Kidney (tissue), 22 donors: ENCODE data around the gene CDKN2A. TPM values are rescaled to one million over a fixed set of nuclear protein-coding genes. Genes with fewer than 3 reads are reported as not detected.

Source experiments
- DNase-seq, 5 donors: peaks; one replicate each; pipeline ENCODE4 v3.0.0-alpha.2; 2013 to 2020
- FAIRE-seq: peaks from 2 replicates; lab custom pipeline; 2012; peaks lifted over from hg19 to GRCh38; lab: Jason Lieb, UNC
- H3K27ac ChIP-seq, 2 donors: one replicate each; pipeline ENCODE4 v1.7.0; 2013; ENCODE audit warnings: low read depth in 2 of 2, low read length in 2 of 2, inconsistent platforms in 1 of 2
- H3K27me3 ChIP-seq: one replicate; pipeline ENCODE4 v1.7.1; 2013; ENCODE audit warnings: low read length, inconsistent platforms; ENCODE audit not compliant: control insufficient read depth, insufficient read depth
- H3K36me3 ChIP-seq, 3 donors: one replicate each; pipeline versions ENCODE4 v1.7.0 to v1.7.1; 2013; ENCODE audit warnings: low read length in 3 of 3, control low read depth in 1 of 3, inconsistent platforms in 1 of 3; ENCODE audit not compliant: insufficient read depth in 3 of 3, control insufficient read depth in 2 of 3
- H3K4me1 ChIP-seq, 3 donors: one replicate each; pipeline versions ENCODE4 v1.7.0 to v1.7.1; 2013; ENCODE audit warnings: low read length in 3 of 3, inconsistent platforms in 1 of 3, low read depth in 1 of 3; ENCODE audit not compliant: control insufficient read depth in 2 of 3, insufficient read depth in 2 of 3
- H3K4me3 ChIP-seq, 3 donors: one replicate each; pipeline versions ENCODE4 v1.7.0 to v1.8.1; 2013; ENCODE audit warnings: low read length in 3 of 3, control low read depth in 1 of 3, inconsistent platforms in 1 of 3
- H3K9ac ChIP-seq, 3 donors: one replicate each; pipeline versions ENCODE4 v1.7.0 to v1.7.1; 2013; ENCODE audit warnings: low read length in 3 of 3, control low read depth in 1 of 3, inconsistent platforms in 1 of 3
- H3K9me3 ChIP-seq, 3 donors: one replicate each; pipeline versions ENCODE4 v1.7.0 to v1.7.1; 2013; ENCODE audit warnings: low read length in 3 of 3, control low read depth in 1 of 3, inconsistent platforms in 1 of 3; ENCODE audit not compliant: control insufficient read depth in 2 of 3, insufficient read depth in 1 of 3
- CTCF ChIP-seq: IDR thresholded peaks from 3 replicates; pipeline ENCODE4 v1.5.1; 2012; ENCODE audit warnings: mild to moderate bottlenecking, moderate library complexity, borderline replicate concordance; ENCODE audit not compliant: insufficient read depth; ENCODE audit errors: extremely low read depth
- intact Hi-C: fragments of 100-400 bp; cut with DNase I; formaldehyde crosslinking; loops from one replicate; pipeline ENCODE4 v1.11.1; 2022
- long read RNA-seq, 10 donors: library from polyadenylated mRNA in 1 of 10; unstranded in 1 of 10; transcript quantifications; one replicate each; pipeline ENCODE4 v2.0.0 and lab custom pipeline, GENCODE V29; 2021 to 2026
- polyA plus RNA-seq: library from polyadenylated mRNA; stranded (reverse); fragments of 350-450 nt; fragmentation: Illumina TruSeq; extraction: RNeasy Lipid Tissue Mini Kit (QIAGEN cat#74804); gene quantifications from one replicate; pipeline ENCODE4 v1.2.3, GENCODE V29; 2014; ENCODE audit warnings: low read depth, low replicate concordance; ENCODE audit not compliant: insufficient read depth
- total RNA-seq: library from RNA; stranded (reverse); fragmentation: NEBNext Ultra II Directional; extraction: Animal tissue kit (Norgen Biotek cat#: 25700); gene quantifications from one replicate; pipeline ENCODE4 v1.2.1, GENCODE V29; 2021
- donor health status: control.
- donor health status: control.
- donor health status: control.
- donor health status: control.
- donor health status: control.
- donor health status: DM: yes; HTN: yes; CAD: no.
- donor health status: Normal renal cell carcinoma (clear cell type).

CDKN2A gene
- total RNA-seq, result 4.1 TPM
- not detected for polyA plus RNA-seq
- long read RNA-seq, donor 1, result 0 reads
- long read RNA-seq, donor 2, result 0 reads
- long read RNA-seq, donor 3, partial matches to known transcripts, result 0 of 1 reads
- long read RNA-seq, donor 3, other reads (novel, unspliced or antisense), result 0 of 1 reads
- long read RNA-seq, donor 4, result 0 reads
- long read RNA-seq, donor 5, result 0 reads
- long read RNA-seq, donor 6, partial matches to known transcripts, result 0 of 1 reads
- long read RNA-seq, donor 6, other reads (novel, unspliced or antisense), result 0 of 1 reads
- long read RNA-seq, donor 7, partial matches to known transcripts, result 0 of 1 reads
- long read RNA-seq, donor 7, other reads (novel, unspliced or antisense), result 0 of 1 reads
- long read RNA-seq, donor 8, result 0 reads
- long read RNA-seq, donor 9, result 0 reads
- long read RNA-seq, donor 10, result 0 reads

GRCh38 chr9:21993893-21994555, at the start of gene CDKN2A:
Gene CDKN2A, minus strand, starts transcription at chr9:21994392.
- Histone ChIP-seq H3K4me3 (peak within 1 kb of the TSS; percentile 49 to 75 (median 62)), H3K9me3 (no peaks in the 10 kb centered on the region), H3K27me3 (peaks cover 64% of the 10 kb centered on the region), H3K27ac (peak within 1 kb of the TSS in 1 of 2 donors; percentile 73), H3K36me3 (no peaks in the 10 kb centered on the region), H3K9ac (peak within 1 kb of the TSS; percentile 7 to 46 (median 37)), H3K4me1 (peaks cover 0 to 12% (median 0%) of the 10 kb centered on the region in 3 donors)
- intact Hi-C loops, result no loop called here
- no peak for TF ChIP-seq CTCF
- DNase-seq (peak in 3 of 5 donors; percentile 35 to 83 (median 66)), FAIRE-seq (no peak)

GRCh38 chr9:22043928-22044327, 49.7 kb upstream of the CDKN2A start:
- H3K4me3 ChIP-seq, result no peak overlapping the region
- TF ChIP-seq CTCF, result no peak
- no peak overlapping the region for H3K9ac ChIP-seq
- no peaks in the 10 kb centered on the region for H3K9me3 ChIP-seq
- intact Hi-C loops, result no loop called here
- H3K4me1 ChIP-seq, result no peaks in the 10 kb centered on the region
- FAIRE-seq (no peak), DNase-seq (no peak)
- H3K27me3 ChIP-seq, result no peaks in the 10 kb centered on the region
- H3K36me3 ChIP-seq, result no peaks in the 10 kb centered on the region
- H3K27ac ChIP-seq, result no peak overlapping the region

GRCh38 chr9:22041775-22042174, 47.6 kb upstream of the CDKN2A start:
- Histone ChIP-seq H3K36me3 (no peaks in the 10 kb centered on the region), H3K27ac (no peak overlapping the region), H3K4me1 (no peaks in the 10 kb centered on the region), H3K9me3 (no peaks in the 10 kb centered on the region), H3K4me3 (no peak overlapping the region), H3K27me3 (no peaks in the 10 kb centered on the region), H3K9ac (no peak overlapping the region)
- intact Hi-C loops, result no loop called here
- TF ChIP-seq CTCF, result no peak
- FAIRE-seq (no peak), DNase-seq (peak in 2 of 5 donors; percentile 33 to 34)
